Subcutaneous adipose tissue (tissue), 4 donors: ENCODE data around the gene ZNF837. TPM values are rescaled to one million over a fixed set of nuclear protein-coding genes. Genes with fewer than 3 reads are reported as not detected.

ENCODE experiments used
- CTCF ChIP-seq: fragments of 450-650 bp; IDR thresholded peaks from one replicate; pipeline ENCODE4 v1.5.1; 2016; ENCODE audit warnings: low read depth, mild to moderate bottlenecking, control low read depth, antibody characterized with exemption, moderate library complexity
- small RNA-seq: library from RNA; depleted of rRNA; stranded (forward); fragments of <200 nt; gene quantifications from one replicate; pipeline ENCODE3, GENCODE V24; 2016
- total RNA-seq, 4 donors: library from RNA; depleted of rRNA; stranded (reverse); fragments of >200 nt; gene quantifications; one replicate each; pipeline ENCODE4 v1.1.0, GENCODE V29; 2016

The ZNF837 gene
- total RNA-seq, 4 donors from 2014 or later = 0.65 to 3.2 (median 1.3) TPM

GRCh38 chr19:58328999-58329398 is 51.8 kb downstream of the ZNF837 start:
- no peak for TF ChIP-seq CTCF

DNA sequence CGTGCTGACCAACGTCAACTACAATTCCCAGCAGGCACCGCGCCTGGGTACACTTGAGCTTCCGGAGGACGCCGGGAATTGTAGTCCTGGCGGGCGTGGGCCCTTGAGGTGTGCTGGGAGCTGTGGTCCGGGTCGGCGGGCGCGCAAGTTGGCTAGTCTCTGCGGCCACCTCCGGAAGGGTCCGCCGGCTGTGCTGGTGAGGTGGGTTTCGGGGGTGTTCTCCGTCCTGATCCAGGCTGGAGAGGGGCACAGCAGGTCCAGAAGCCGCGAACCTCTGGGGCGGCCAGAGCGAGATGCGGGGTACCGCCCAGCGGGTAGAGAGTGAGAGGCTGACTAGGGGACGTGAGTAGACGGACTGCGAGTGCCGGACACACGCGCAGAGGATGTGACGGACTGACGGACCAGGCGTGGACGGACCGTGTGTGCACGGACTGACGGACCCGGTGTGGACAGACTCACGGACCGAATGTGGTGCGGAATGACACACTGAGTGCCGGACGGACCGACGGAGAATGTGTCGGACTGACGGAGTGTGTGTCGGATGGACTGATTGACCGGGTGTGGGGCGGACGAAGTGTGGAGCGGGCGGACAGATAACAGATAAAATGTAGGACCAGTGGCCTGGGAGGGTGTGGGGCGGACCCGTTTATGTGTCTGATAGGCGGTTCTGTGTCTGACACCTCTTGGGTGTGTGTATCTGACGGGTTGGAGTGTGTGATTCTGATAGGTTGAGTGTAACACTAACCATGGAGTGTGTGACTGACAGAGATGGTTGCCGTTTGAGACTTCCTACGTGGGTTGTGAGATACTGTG is 53.7 kb downstream of the ZNF837 start, which contains the start of gene ZSCAN22:
Gene ZSCAN22, plus strand, starts transcription at position 81 of the 813 bp plus-strand sequence. CDS start 7,809 bp downstream, outside the sequence.
- no peak for TF ChIP-seq CTCF

- no peak for TF ChIP-seq CTCF
Observed at GRCh38 chr19:58326501-58326913, 54.3 kb downstream of the ZNF837 start.

- no peak for TF ChIP-seq CTCF
Observed at GRCh38 chr19:58325311-58326022, 55.4 kb downstream of the ZNF837 start.

- no peak for TF ChIP-seq CTCF
Observed at GRCh38 chr19:58319241-58319640, 61.6 kb downstream of the ZNF837 start.

DNA sequence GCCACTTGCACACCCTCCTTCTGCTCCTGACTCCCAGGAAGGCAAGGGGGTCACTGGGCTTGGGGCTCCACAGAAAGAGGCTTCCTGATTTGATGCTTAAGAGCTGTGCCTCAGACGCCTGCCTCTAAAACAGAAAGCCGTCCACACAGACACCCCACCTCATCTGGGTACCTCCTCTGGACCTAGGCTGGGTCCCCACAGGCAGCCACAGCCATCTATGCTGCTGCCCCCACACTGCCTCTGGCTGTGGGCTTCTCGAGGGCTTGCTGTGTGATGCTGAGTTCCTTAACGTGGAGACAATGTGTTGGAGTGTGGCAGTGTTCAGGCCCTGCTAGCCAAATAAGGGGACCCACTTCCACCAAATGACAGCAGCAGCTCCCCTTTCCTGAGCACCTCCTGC is 62.5 kb downstream of the ZNF837 start:
- TF ChIP-seq CTCF = no peak

Small RNA genes lying within 50 kb of the gene (small RNA-seq; reads per million reads assigned to genes)
- gene MIR4754 (not detected), gene MIR6806 (not detected), gene RNA5SP473 (not detected)

Other genes starting within 250 kb of the ZNF837 start
- 1 to 10 TPM; 7.5 to 8.3 (median 7.9) TPM for gene ZNF329, start 230.2 kb downstream of the ZNF837 start, total RNA-seq
- 10 to 100 TPM; 17.0 to 25.5 (median 20.3) TPM for gene ZNF274, start 198.0 kb downstream of the ZNF837 start, total RNA-seq
- 10 to 100 TPM in 3 of 4 donors, 1 to 10 TPM in 1; 8.7 to 19.6 (median 13.9) TPM for gene ZNF544, start 152.1 kb downstream of the ZNF837 start, total RNA-seq
- gene ZNF8, start 102.1 kb downstream of the ZNF837 start, total RNA-seq = 1 to 10 TPM; 4.6 to 7.9 (median 4.9) TPM
- 10 to 100 TPM; 39.2 to 42.2 (median 40.5) TPM for gene ERVK3-1, start 75.7 kb downstream of the ZNF837 start, total RNA-seq
- gene ZSCAN22, start 54.0 kb downstream of the ZNF837 start, total RNA-seq = 1 to 10 TPM; 2.2 to 3.4 (median 2.6) TPM
- 10 to 100 TPM in 3 of 4 donors, 1 to 10 TPM in 1; 6.8 to 60.5 (median 11.8) TPM for gene A1BG, start 27.5 kb downstream of the ZNF837 start, total RNA-seq
- gene ZNF497, start 18.3 kb downstream of the ZNF837 start, total RNA-seq = 1 to 10 TPM in 1 of 4 donors, under 1 TPM in 2, not detected in 1; 0.51 to 4.1 (median 0.88) TPM
- 1,000 to 10,000 TPM in 3 of 4 donors, 100 to 1,000 TPM in 1; 904 to 1,484 (median 1,230) TPM for gene RPS5, start 6.2 kb upstream of the ZNF837 start, total RNA-seq
- not detected for gene RNF225, start 14.6 kb upstream of the ZNF837 start, total RNA-seq
- 1 to 10 TPM; 4.7 to 9.5 (median 8.4) TPM for gene ZNF584, start 27.6 kb upstream of the ZNF837 start, total RNA-seq
- gene ZNF132, start 59.1 kb upstream of the ZNF837 start, total RNA-seq = 1 to 10 TPM; 3.6 to 6.6 (median 5.2) TPM
- 1 to 10 TPM; 2.9 to 8.5 (median 5.1) TPM for gene ZNF324B, start 70.6 kb upstream of the ZNF837 start, total RNA-seq
- gene ZNF324, start 86.0 kb upstream of the ZNF837 start, total RNA-seq = 10 to 100 TPM in 1 of 4 donors, 1 to 10 TPM in 3; 4.9 to 11.7 (median 8.6) TPM
- gene ZNF446, start 95.3 kb upstream of the ZNF837 start, total RNA-seq = 10 to 100 TPM in 1 of 4 donors, 1 to 10 TPM in 3; 9.0 to 16.4 (median 9.4) TPM
- gene SLC27A5, start 131.0 kb upstream of the ZNF837 start, total RNA-seq = 10 to 100 TPM in 1 of 4 donors, 1 to 10 TPM in 3; 4.2 to 13.4 (median 7.2) TPM
- gene ZBTB45, start 138.8 kb upstream of the ZNF837 start, total RNA-seq = 10 to 100 TPM in 1 of 4 donors, 1 to 10 TPM in 3; 5.5 to 10.2 (median 6.2) TPM
- gene TRIM28, start 163.0 kb upstream of the ZNF837 start, total RNA-seq = 100 to 1,000 TPM in 2 of 4 donors, 10 to 100 TPM in 2; 87.9 to 163 (median 119) TPM
- gene CHMP2A, start 174.1 kb upstream of the ZNF837 start, total RNA-seq = 100 to 1,000 TPM in 2 of 4 donors, 10 to 100 TPM in 2; 96.8 to 133 (median 106) TPM
- gene UBE2M, start 177.6 kb upstream of the ZNF837 start, total RNA-seq = 10 to 100 TPM; 16.3 to 31.8 (median 20.6) TPM
- 10 to 100 TPM; 12.9 to 24.1 (median 17.2) TPM for gene MZF1, start 192.3 kb upstream of the ZNF837 start, total RNA-seq